HG03103 (cell line): ENCODE measurements around the gene NRCAM.
A peak's percentile ranks its signal among the peaks of the same experiment; 100 is the strongest.
"Not testable (repeated sequence)": the region's sequence is repeated elsewhere in the genome, so short reads cannot be mapped to it uniquely, and the experiment has no call there.

Source experiments
- ATAC-seq: cut with Tn5 transposase; IDR thresholded peaks from one replicate; pipeline ENCODE4 v1.9.1; 2021; ENCODE audit warnings: low read depth; ENCODE audit not compliant: unreplicated experiment

Gene NRCAM

DNA sequence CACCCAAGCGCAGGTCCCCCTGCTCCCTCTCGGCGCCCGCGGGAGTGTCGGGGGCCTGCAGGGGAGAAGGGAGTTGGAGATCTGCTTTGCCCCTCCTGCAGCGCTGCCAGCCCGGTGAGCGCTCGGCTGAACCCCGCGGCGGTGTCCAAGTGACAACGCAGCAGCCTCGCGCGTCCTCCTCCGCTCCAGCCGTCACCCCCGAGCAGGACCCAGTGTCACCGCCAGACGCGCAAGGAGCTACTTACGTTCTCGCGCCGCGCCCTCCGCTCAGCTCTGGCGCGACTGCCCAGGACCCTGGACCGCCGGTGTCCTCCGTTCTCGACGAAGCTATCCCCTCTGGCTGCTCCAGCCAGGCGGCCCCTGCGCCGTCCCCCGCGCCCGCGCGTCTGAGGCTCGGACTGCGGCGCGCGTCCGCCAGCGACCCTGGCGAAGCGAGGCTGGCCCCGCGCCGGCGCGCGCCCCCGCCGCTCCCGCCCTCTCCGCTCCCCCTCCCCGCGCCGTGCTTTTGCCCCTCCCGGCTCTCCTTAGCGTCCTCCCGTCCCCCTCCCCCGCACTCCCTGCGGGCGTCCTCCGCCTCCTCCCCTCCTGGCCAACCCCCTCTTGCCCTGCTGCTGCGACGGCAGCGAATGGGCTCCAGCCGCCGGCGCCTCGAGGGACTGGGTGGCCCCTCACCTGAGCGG lies at the start of gene NRCAM:
NRCAM (minus strand) TSS at position 439 of the 680 bp plus-strand sequence. CDS start 216,372 bp downstream, outside the sequence.
- ATAC-seq: no peak

DNA sequence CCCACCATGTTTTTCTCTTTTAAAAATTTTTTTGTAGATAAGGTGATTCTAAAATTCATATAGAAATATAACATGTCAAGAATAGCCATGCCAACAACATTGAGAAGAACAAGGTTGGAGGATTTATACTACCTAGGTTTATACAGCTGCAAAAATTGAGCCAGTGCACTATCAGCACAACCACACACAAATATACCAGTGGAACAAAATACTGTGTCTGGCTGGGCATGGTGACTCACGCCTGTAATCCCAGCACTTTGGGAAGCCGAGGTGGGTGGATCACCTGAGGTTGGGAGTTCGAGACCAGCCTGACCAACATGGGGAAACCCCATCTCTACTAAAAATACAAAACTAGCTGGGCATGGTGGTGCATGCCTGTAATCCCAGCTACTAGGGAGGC lies 48.3 kb upstream of the NRCAM start:
- ATAC-seq: not testable (repeated sequence)

DNA sequence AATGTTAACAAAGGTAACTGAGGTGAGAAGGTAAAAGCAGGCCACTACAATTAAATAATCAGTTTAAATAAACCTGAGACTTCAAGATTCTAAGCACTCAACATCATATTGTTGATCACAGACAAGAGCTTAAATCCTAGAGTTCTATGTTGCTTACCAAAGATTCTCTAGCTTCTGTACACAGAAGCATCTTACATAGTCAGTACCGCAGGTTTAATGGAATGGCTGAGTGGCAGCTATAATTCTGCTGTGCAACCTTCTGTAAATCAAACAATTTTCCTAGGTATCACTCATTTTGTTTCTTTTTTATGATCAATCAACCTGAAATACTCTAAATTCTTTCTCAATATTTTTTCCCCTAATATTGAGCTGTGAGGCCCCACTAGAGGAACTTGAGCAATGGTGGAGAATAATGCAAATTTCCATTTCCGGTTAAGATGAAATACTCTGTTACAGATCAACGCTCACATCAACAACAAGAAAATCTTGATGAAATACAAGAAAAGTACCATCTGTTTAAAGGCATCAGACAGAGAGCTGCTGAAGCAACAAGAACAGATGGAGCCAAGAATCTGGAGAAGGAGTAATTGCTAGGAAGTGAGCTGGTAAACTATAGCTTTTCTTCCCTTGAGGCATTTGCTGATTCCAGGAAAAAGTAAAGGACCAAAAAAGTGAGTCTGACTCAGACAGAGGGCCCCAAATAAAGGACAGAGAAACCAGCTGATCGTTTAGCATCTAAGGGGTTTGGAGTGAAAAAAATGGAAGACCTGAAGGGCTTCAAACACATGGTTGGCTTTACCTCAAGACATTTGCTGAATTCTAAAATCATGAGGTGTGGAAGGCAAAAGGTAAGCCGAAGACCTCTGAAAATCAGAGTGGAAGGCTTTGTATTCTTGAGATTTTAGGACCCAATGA lies 47.1 kb upstream of the NRCAM start:
- peak; percentile 93 for ATAC-seq

DNA sequence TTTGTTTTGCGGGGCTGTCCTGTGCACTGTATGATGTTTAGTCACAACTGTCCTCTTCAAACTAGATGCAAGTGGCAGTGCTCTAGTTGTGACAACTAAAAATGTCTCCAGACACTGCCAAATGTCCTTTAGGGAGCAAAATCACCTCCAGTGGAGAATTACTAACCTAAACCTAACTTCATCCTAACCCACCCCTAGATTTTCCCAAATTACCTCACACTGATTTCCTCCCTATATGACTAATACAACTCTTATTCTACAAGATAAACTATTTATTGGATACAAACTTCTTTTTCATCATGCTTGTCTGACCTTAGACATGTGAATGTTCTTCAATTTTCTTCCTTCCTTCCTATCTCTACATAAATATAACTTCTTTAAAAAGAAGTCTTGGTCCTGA lies 43.3 kb upstream of the NRCAM start:
- no peak for ATAC-seq

DNA sequence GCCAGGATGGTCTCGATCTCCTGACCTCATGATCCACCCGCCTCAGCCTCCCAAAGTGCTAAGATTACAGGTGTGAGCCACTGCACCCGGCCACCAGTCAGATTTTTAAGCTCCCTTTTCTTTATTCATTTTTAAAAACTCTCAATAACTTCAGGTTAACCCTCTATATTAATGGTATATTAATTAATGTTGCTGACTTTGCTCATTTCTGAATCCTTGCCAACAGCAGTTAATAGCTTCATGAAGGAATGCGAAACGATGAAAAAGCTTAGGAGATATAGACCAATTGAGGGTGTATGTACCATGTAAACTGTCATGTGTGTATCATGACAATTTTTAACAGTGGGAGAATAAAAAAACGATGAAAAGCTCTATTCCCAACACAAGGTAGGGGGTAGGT lies 42.2 kb upstream of the NRCAM start:
- no peak for ATAC-seq

DNA sequence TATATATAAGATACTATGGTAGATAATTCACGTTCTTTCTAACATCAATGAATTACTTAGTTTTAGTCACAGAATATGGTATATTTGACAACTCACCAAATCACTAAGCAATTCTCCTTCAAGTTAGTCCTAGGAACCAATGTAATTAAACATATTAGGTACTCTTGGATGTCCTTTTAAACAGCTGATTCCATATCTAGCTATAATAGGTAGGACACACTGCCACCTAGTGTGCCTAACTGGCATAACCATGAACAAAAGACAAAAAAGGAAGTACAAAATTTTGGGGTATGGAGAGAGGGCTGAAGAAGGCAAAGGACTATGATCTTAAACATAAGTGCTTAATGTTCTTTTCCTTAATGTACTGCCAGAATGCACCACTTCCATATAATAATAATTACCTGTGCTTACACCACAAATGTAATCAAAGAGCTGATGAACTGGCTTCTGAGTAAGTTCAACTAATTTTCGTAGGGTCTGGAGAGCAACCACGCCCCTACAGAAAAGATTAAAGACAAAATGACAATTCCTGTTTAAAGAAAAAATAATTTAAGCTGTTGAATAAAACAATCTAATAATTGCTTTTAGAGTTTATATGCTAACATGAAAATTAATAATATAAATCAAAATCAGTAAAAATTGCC lies 41.0 kb upstream of the NRCAM start:
- ATAC-seq: peak; percentile 85

DNA sequence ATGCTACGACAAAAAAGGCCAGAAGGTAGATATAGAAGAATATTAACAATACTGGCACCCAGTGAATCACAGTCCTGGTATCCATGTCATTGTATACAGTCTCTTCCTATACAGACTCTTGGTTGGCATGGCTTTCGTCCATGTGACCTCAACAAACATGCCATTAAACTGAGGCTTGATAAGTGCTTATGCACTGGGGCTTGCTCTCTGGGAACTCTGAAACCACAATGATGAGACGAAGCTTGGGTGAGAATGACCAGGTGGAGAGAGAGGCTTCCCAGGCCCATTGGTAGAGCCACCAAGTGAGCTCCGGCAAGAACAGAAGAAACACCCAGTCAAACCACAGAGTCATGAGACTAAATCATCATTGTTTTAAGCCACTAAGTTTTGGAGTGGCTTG lies 36.5 kb upstream of the NRCAM start:
- no peak for ATAC-seq

DNA sequence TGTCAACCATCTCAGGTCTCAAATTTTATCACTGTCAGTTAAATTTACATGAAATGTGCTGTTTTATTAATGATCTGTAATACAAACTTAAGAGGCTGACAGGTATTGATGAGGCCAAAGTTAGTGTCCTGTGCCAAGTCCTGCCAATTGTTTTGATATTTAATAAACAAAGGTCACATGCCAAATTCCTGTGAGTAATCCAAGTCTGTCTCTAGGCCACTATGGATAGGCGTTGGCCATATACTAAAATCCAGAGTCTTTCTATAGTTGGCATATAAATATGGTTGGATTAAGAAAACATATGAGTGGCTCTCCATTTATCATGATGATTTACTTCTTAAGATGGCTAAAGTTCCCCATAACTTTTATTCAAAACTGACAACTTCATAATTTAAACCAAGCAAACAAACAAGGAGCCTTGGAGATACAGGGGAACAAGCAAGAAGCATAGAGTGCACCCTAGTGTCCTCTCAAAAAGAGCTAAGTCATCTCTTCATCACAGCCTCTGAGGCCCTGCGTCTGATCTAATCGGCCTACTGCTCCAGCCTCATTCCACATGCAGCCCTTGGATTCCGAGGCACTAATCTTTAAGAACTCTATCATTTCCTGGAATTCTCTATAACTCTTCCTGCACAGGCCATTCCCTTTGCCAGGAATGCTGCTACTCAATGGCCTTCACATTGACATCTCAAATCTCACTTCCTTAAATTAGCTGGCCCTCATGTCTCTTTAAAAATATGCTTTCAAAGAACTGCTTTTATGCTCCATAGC lies 32.7 kb upstream of the NRCAM start:
- no peak for ATAC-seq

DNA sequence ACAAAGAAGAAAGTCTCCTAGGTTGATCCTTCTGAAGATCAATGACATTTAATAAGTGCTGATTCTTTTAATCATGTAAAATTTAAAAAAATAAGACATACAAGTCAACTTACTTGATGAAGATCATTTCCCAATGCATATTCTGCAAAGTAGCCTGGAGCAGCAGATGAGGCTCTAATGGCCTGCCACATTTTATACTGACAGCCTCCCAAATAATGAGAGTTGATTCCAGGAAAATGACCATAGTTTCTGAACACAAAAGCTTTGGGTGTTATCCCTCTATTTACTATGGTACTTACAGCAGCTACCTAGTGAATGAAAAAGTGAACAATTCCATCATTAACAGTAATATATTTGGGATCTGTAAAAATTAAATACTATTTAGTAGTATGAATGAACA lies 31.4 kb upstream of the NRCAM start:
- ATAC-seq: no peak

DNA sequence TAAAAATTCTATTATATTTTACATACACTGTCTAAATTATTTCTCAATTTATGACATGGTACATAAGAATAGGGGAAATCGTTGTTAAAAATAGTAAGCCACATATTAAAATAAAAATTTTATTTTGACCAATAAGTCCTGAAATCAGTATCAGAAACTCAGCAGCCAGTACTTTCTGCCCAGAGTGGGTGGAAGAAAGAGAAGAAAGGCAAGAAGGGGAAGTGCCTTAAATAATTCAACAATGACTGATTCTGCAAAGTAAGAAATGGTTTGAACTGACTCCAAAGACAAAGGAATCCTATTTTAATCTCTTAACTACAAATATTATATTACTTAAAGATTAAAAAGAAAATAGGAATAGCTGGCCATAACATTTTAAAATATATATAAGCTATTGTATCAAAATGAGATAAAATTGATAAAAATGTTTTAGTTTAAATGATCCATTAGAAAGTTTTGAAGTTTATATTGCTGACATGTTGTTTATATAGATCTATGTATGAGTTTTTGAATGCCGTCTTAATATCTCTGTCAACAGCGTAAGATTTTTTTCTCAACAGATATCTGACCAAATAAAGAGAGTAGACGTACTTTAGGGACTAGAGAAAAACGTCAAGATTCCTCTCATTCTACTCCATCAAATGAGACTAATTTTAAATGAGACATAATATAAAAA lies 30.2 kb upstream of the NRCAM start:
- ATAC-seq: peak; percentile 49

DNA sequence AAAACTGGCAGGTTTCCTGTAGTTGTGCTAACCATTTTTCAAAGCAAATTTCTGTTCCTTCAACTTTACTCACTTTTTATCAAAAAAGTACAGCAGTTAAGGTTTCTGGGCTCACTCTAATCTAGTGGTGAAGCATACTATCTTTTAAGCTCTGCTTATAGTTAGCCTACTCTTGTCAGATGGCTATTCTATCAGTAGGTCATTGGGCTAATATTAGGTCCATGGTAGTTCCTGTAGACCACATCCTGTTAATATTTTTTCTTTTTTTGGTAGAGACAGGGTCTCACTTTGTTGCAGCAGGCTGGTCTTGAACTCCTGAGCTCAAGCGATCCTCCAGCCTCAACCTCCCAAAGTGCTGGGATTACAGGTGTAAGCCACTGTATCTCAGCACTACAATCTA lies 27.9 kb upstream of the NRCAM start:
- no peak for ATAC-seq

DNA sequence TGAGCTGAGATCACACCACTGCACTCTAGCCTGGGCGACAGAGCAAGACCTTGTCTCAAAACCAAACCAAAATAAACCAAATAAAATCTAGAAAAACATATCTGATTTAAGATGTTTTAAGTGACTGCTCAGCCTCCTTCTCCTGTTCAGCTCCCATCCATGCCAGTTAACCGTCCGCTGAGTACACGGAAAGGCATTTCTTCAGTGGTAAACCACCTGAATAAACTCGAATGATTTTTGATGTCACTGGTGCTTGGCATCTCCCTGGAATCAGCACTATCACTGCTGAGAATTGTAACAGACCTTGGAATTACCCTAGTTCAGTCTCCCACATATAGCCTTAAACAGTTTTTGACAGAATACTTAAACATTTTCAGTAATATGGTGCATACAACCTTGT lies 24.1 kb upstream of the NRCAM start:
- no peak for ATAC-seq

DNA sequence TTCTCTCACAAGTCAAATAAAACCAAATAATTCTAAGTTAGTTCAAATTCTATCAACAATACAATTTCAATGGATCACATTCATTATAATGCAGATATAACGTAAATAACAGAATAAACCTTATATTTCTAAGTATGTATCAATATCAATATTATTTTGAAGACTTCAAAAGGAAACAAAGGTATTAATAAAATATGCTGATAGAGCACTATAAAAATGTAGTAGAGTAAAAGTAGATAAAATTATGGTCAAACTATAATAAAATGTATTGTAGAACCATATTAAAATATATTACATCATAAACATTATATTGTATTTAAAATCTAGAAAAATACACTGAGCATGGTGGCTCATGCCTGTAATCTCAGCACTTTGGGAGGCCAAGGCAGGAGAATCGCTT lies 23.5 kb upstream of the NRCAM start:
- ATAC-seq: no peak

DNA sequence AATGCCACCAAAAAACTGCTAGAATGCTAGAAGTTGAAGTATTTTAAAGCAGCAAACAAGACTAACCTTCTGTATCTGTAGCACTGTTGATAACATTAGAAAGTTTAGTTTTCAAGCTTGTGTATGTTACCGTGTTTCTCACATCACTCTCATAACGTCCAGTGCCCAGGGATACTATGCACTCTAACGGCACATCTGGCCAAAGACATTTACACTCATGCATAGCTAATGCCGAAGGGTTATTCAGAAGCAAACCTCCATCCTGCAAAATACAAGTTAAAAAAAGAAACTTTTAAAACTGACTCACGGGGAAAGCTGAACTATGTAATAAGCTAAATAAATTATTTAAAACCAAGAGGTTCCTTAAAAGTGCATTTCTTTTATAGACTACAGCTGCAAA lies 22.9 kb upstream of the NRCAM start:
- ATAC-seq: no peak

DNA sequence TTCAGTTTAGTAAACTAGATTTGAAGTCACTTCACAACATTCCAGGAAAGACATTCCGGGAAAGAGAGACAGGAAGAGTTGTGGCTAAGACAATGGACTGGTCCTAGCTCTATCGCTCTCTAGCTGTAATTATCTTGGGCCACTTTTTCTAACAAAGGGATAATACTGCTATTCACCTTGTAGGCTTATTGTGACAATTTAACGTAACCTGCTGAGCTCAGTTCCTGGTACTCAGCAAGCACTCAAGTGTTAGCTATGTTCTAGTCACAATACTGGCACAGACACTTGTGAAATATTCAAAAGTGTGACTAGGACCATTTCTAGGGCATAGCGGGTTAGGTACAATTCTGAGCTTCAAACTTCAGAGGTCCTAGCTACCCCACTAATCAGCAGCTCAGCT lies 12.0 kb upstream of the NRCAM start:
- no peak for ATAC-seq

DNA sequence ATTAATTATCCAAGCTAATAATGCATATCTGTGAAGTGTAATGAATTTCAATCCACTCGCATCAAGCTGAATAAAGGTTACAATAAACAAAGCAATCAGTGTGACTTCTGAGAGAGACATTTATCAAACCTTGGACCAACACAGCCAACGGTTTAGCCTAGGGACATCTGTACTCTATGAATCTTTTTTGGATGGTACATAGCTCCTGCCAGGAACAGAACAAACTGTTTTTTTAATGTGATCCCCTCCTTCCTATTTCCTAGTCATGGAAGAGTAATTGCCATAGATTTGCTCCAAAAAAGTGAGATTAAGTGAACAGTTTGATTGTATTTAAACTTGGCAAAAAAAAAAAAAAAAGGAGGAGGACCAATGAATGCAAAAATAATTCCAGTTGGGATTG lies 11.2 kb upstream of the NRCAM start:
- ATAC-seq: no peak

DNA sequence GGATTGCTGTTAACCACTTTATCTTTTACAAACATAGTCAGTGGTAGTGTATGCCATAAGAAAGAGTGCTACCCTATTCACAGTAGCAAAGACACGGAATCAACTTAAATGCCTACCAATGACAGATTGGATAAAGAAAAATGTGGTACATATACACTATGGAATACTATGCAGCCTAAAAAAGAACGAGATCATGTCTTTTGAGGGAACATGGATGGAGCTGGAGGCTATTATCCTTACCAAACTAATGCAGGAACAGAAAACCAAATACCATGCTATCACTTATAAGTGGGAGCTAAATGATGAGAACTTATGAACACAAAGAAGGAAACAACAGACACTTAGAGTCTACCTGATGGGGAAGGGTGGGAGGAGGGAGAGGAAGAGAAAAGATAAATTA lies 10.1 kb upstream of the NRCAM start:
- ATAC-seq: not testable (repeated sequence)

DNA sequence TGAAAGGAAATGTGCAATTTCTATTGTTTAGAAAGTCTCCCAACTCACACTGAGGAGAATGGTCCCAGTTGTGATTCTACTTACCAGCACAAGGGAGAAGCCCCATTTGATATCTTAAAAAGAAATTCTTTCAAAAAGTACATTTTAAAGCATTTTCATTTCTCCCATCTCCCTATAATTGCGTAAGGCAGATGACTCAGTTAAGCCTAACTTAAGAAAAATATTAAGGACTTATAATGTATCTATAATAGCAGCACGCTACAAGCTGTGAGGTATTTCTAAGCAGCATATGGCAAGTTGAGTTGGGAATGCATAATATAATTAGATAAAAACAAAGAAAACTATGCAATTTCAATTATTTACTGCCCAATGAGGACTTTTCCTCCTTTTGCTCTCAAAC lies 8.5 kb upstream of the NRCAM start:
- ATAC-seq: no peak

DNA sequence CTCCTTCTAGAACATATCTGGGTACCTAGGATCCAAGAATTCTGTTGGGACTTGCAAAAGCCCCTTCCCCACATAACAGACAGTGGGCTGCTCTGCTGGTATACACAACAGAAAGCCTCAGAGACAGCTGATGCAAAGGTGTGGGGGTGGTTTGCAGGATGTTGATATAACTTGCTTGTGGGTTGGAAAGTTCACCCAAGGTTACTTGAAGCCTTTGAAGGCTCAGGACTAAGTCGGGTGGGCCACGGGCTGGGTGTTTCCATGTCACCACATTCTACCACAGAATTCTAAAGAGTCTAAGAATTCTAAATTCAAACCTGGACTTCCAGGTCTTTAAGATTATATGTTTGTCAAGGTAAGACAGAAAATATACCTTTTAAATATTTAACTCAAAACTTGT lies 7.4 kb upstream of the NRCAM start:
- ATAC-seq: no peak

DNA sequence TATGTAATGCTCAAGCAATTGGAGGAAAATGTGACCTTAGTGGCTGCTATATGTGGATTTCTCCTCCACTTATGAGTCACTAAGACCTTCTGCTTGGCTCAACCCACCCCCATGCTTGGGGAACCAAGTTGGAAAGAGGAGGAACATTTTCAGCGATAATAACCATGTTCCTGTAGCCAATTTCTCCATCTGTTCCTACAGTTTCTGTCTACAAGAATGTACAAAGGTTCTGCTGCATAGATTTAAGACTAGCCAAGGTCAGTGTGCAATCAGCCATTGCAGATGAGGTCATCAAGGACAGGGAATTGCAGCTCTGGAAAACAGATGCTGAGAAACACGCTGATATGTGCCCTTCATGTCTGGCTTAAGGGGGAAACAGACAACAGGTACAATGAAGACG lies 5.6 kb upstream of the NRCAM start:
- ATAC-seq: no peak
